HEK293T (cell line): ENCODE data around the gene BOLA1.
"Not testable (repeated sequence)": the region's sequence is repeated elsewhere in the genome, so short reads cannot be mapped to it uniquely, and the experiment has no call there.

Experiments
- CTCF ChIA-PET: fragments of 350-600 bp; formaldehyde crosslinking; extraction: SDS; loops from one replicate; lab custom pipeline; 2021; ENCODE audit warnings: antibody characterized with exemption, inconsistent platforms; lab: Yijun Ruan, JAX
- POLR2A ChIA-PET: fragments of 350-600 bp; formaldehyde crosslinking; extraction: SDS; loops from one replicate; lab custom pipeline; 2020; ENCODE audit warnings: antibody characterized with exemption, inconsistent platforms; lab: Yijun Ruan, JAX
- DNase-seq: peaks from one replicate; pipeline ENCODE4 v3.0.0; 2012; ENCODE audit warnings: mixed read lengths; ENCODE audit errors: extremely low spot score
- ARNT ChIP-seq: fragments of 450-650 bp; IDR thresholded peaks from 2 replicates; pipeline ENCODE4 v1.6.1; 2017; ENCODE audit warnings: mild to moderate bottlenecking
- BHLHE40 ChIP-seq: fragments of 450-650 bp; IDR thresholded peaks from 2 replicates; pipeline ENCODE4 v1.6.1; 2016; ENCODE audit warnings: mild to moderate bottlenecking, moderate library complexity, borderline replicate concordance
- ELF4 ChIP-seq: fragments of 450-650 bp; IDR thresholded peaks from 2 replicates; pipeline ENCODE4 v1.6.1; 2017; ENCODE audit warnings: antibody characterized with exemption
- FOXA1 ChIP-seq: fragments of 450-650 bp; IDR thresholded peaks from 2 replicates; pipeline ENCODE4 v1.6.1; 2016; ENCODE audit warnings: mild to moderate bottlenecking
- FOXK2 ChIP-seq: fragments of 450-650 bp; IDR thresholded peaks from 2 replicates; pipeline ENCODE4 v1.6.1; 2016; ENCODE audit warnings: mild to moderate bottlenecking
- FOXM1 ChIP-seq: fragments of 450-650 bp; IDR thresholded peaks from 2 replicates; pipeline ENCODE4 v1.6.1; 2017; ENCODE audit warnings: mild to moderate bottlenecking, borderline replicate concordance
- HDGF ChIP-seq: fragments of 450-650 bp; IDR thresholded peaks from 2 replicates; pipeline ENCODE4 v1.6.1; 2017; ENCODE audit warnings: antibody characterized with exemption, borderline replicate concordance
- L3MBTL2 ChIP-seq: fragments of 450-650 bp; conservative IDR thresholded peaks from 2 replicates; pipeline ENCODE4 v1.6.1; 2016; ENCODE audit warnings: mild to moderate bottlenecking
- NFRKB ChIP-seq: fragments of 450-650 bp; IDR thresholded peaks from 2 replicates; pipeline ENCODE4 v1.6.1; 2016; ENCODE audit warnings: mild to moderate bottlenecking, moderate library complexity
- SP1 ChIP-seq: fragments of 450-650 bp; IDR thresholded peaks from 2 replicates; pipeline ENCODE4 v1.6.1; 2017
- SUZ12 ChIP-seq: fragments of 450-650 bp; IDR thresholded peaks from 2 replicates; pipeline ENCODE4 v1.6.1; 2016; ENCODE audit warnings: mild to moderate bottlenecking
- TARDBP ChIP-seq: fragments of 450-650 bp; IDR thresholded peaks from 2 replicates; pipeline ENCODE4 v1.6.1; 2016
- ZNF384 ChIP-seq: fragments of 450-650 bp; IDR thresholded peaks from 2 replicates; pipeline ENCODE4 v1.6.1; 2016

BOLA1 gene

GRCh38 chr1:149899460-149900284 is at the start of gene BOLA1:
BOLA1 (plus strand) TSS chr1:149899568; CDS start chr1:149900060, 492 bp downstream.
- TF ChIP-seq NFRKB, result no peak
- no peak for TF ChIP-seq FOXM1
- no peak for TF ChIP-seq TARDBP
- TF ChIP-seq L3MBTL2, result peak; percentile 95
- peak; percentile 84 for TF ChIP-seq SUZ12
- TF ChIP-seq ELF4, result peak; percentile 93
- peak; percentile 97 for DNase-seq
- CTCF ChIA-PET, result interaction anchor here (0.6 to 0.7 kb wide), 2 partner anchors 8 to 11 kb away, joined by 3 to 4 read pairs; no protein-coding TSS in a partner anchor
- POLR2A ChIA-PET, result interaction anchor here (0.5 to 3.4 kb wide), 5 partner anchors 12 to 247 kb away, joined by 3 to 45 read pairs (median 3); a partner anchor contains a TSS

- POLR2A ChIA-PET, result interaction anchor here (2.9 kb wide), 1 partner anchor 36 kb away, joined by 58 read pairs; a partner anchor contains a TSS
- no peak for DNase-seq
- TF ChIP-seq ZNF384 (no peak), HDGF (no peak), FOXK2 (no peak), SP1 (no peak), TARDBP (no peak), L3MBTL2 (no peak), FOXA1 (no peak), BHLHE40 (no peak), NFRKB (no peak), ELF4 (no peak), ARNT (no peak)
- CTCF ChIA-PET, result interaction anchor here (0.8 kb wide), 1 partner anchor 37 kb away, joined by 3 read pairs; a partner anchor contains a TSS
Observed at GRCh38 chr1:149849947-149850360, 49.4 kb upstream of the BOLA1 start.

- POLR2A ChIA-PET, result interaction anchor here (2.9 kb wide), 1 partner anchor 35 kb away, joined by 58 read pairs; a partner anchor contains a TSS
- not testable (repeated sequence) for DNase-seq
Observed at GRCh38 chr1:149850732-149851345, 48.5 kb upstream of the BOLA1 start.

GRCh38 chr1:149851585-149852213 is 47.7 kb upstream of the BOLA1 start:
- DNase-seq, CTCF ChIA-PET, POLR2A ChIA-PET: not testable (repeated sequence)

More at GRCh38 chr1:149850732-149851345, 48.5 kb upstream of the BOLA1 start:
- CTCF ChIA-PET, result not testable (repeated sequence)

- POLR2A ChIA-PET, CTCF ChIA-PET, DNase-seq: not testable (repeated sequence)
Observed at GRCh38 chr1:149852263-149852662, 47.1 kb upstream of the BOLA1 start.

GRCh38 chr1:149860271-149860670 is 39.1 kb upstream of the BOLA1 start:
- POLR2A ChIA-PET, CTCF ChIA-PET, DNase-seq: not testable (repeated sequence)

- CTCF ChIA-PET, POLR2A ChIA-PET, DNase-seq: not testable (repeated sequence)
Observed at GRCh38 chr1:149860684-149861496, 38.5 kb upstream of the BOLA1 start.

GRCh38 chr1:149861497-149862054 is 37.8 kb upstream of the BOLA1 start:
- POLR2A ChIA-PET, DNase-seq, CTCF ChIA-PET: not testable (repeated sequence)

- POLR2A ChIA-PET, CTCF ChIA-PET, DNase-seq: not testable (repeated sequence)
Observed at GRCh38 chr1:149866887-149867286, 32.5 kb upstream of the BOLA1 start.

- DNase-seq, CTCF ChIA-PET, POLR2A ChIA-PET: not testable (repeated sequence)
Observed at GRCh38 chr1:149873060-149873459, 26.3 kb upstream of the BOLA1 start.
